MG63 (cell line): ENCODE data around the gene FAF1. TPM values are rescaled to one million over a fixed set of nuclear protein-coding genes. Genes with fewer than 3 reads are reported as not detected.

Experiments
- total RNA-seq: library from RNA; depleted of rRNA; stranded (reverse); fragments of >200 nt; shearing (Covaris generic); gene quantifications from 2 replicates; pipeline ENCODE4 v1.2.3, GENCODE V29; 2014; ENCODE audit warnings: low replicate concordance; rRNA removed

The FAF1 gene
- total RNA-seq, 1 experiment from 2014 or later: 58.6 TPM

Other genes with a start within 250 kb of the FAF1 start
- gene CDKN2C, start 10.0 kb upstream of the FAF1 start, total RNA-seq: 80.5 and 107 TPM in 2 replicates
- not detected in 2 replicates for gene C1orf185, start 142.0 kb upstream of the FAF1 start, total RNA-seq